HepG2 (cell line): ENCODE measurements around the gene IFT122. TPM values are rescaled to one million over a fixed set of nuclear protein-coding genes. Genes with fewer than 3 reads are reported as not detected.
A peak's percentile ranks its signal among the peaks of the same experiment; 100 is the strongest.

Source experiments
- ATAC-seq: fragments of 200-7000 bp; cut with Tn5 transposase; 3 replicates; pipeline ENCODE4 v1.9.1; 2020; ENCODE audit warnings: mild to moderate bottlenecking, moderate library complexity
- BruUV-seq: library from RNA; stranded (reverse); fragments of 400-500 nt; replicated peaks from 2 replicates; lab custom pipeline; 2021; lab: Mats Ljungman, UMichigan
- CTCF ChIA-PET: fragments of 300-600 bp; formaldehyde crosslinking; extraction: SDS; loops from one replicate; lab custom pipeline; 2021; ENCODE audit warnings: low total read pairs, inconsistent platforms, low intra/inter-chr PET ratio; lab: Yijun Ruan, JAX
- POLR2A ChIA-PET: fragments of 350-600 bp; sonication (Branson Sonifier 250); formaldehyde crosslinking; loops from one replicate; lab custom pipeline; 2020; ENCODE audit warnings: antibody characterized with exemption, inconsistent platforms; lab: Yijun Ruan, JAX
- DNase-seq: peaks from one replicate; pipeline ENCODE4 v3.0.0-alpha.2; 2015; ENCODE audit warnings: low spot score
- FAIRE-seq: peaks from 3 replicates; lab custom pipeline; 2011; peaks lifted over from hg19 to GRCh38; lab: Jason Lieb, UNC
- H2AFZ ChIP-seq: one replicate; pipeline ENCODE4 v1.6.1; 2011; ENCODE audit warnings: low read length, inconsistent platforms
- H3K27ac ChIP-seq: fragments of 300-600 bp; 3 replicates; pipeline ENCODE4 v1.8.0; 2011; ENCODE audit warnings: mixed run types, mild to moderate bottlenecking, mixed read lengths, low read length, inconsistent platforms; ENCODE audit not compliant: insufficient read depth; ENCODE audit errors: extremely low read length
- H3K27me3 ChIP-seq, 2 experiments: fragments of 200-600 bp in 1 of 2; 2 replicates in 1 of 2; 3 replicates in 1 of 2; pipeline versions ENCODE4 v1.6.0 to v1.8.0; 2011; ENCODE audit warnings: low read length in 2 of 2, mild to moderate bottlenecking in 2 of 2, moderate library complexity in 2 of 2, inconsistent platforms in 1 of 2; ENCODE audit not compliant: insufficient read depth in 2 of 2, control insufficient read depth in 1 of 2
- H3K36me3 ChIP-seq, 2 experiments: fragments of 200-600 bp in 1 of 2; replicated peaks in 1 of 2; 2 replicates in 1 of 2; 3 replicates in 1 of 2; pipeline versions ENCODE4 v1.5.1 to v1.8.0; 2011; ENCODE audit warnings: low read length in 2 of 2, inconsistent platforms in 1 of 2; ENCODE audit not compliant: insufficient read depth in 2 of 2, control insufficient read depth in 1 of 2
- H3K4me1 ChIP-seq: 2 replicates; pipeline ENCODE4 v1.5.1; 2012; ENCODE audit warnings: low read length, inconsistent platforms; ENCODE audit not compliant: insufficient read depth
- H3K4me2 ChIP-seq: 2 replicates; pipeline ENCODE4 v1.6.0; 2011; ENCODE audit warnings: low read depth, low read length, inconsistent platforms
- H3K4me3 ChIP-seq, 3 experiments: fragments of 200-600 bp in 1 of 3; sonication (generic), shearing (Covaris generic) in 1 of 3; replicated peaks in 1 of 3; 2 replicates each; pipeline ENCODE4 v1.5.1; 2011 to 2016; ENCODE audit warnings: low read length in 3 of 3, inconsistent platforms in 2 of 3, low read depth in 2 of 3, mild to moderate bottlenecking in 2 of 3, control low read depth in 1 of 3, mixed read lengths in 1 of 3; ENCODE audit not compliant: insufficient read depth in 1 of 3
- H3K79me2 ChIP-seq: one replicate; pipeline ENCODE4 v1.6.1; 2011; ENCODE audit warnings: low read length, inconsistent platforms; ENCODE audit not compliant: insufficient read depth
- H3K9ac ChIP-seq: 2 replicates; pipeline ENCODE4 v1.6.0; 2011; ENCODE audit warnings: mild to moderate bottlenecking, low read depth, low read length, inconsistent platforms; ENCODE audit not compliant: insufficient read depth
- H3K9me3 ChIP-seq: 2 replicates; pipeline ENCODE4 v1.5.1; 2012; ENCODE audit warnings: mild to moderate bottlenecking, low read length
- H4K20me1 ChIP-seq: 2 replicates; pipeline ENCODE4 v1.6.0; 2011; ENCODE audit warnings: inconsistent platforms, mild to moderate bottlenecking, low read length, moderate library complexity; ENCODE audit not compliant: insufficient read depth
- ATF1 ChIP-seq: IDR thresholded peaks from 2 replicates; pipeline ENCODE4 v1.6.1; 2016; ENCODE audit warnings: mild to moderate bottlenecking, control low read depth
- CC2D1A ChIP-seq: sonication (generic); formaldehyde crosslinking; IDR thresholded peaks from 2 replicates; pipeline ENCODE4 v1.8.1; 2023; ENCODE audit warnings: mild to moderate bottlenecking, missing genetic modification reagents
- NCOR1 ChIP-seq: fragments of 200-600 bp; sonication (generic); IDR thresholded peaks from 2 replicates; pipeline ENCODE4 v1.7.0; 2017; ENCODE audit warnings: antibody characterized with exemption, low read length, borderline replicate concordance
- PHB2 ChIP-seq: fragments of 450-650 bp; IDR thresholded peaks from 2 replicates; pipeline ENCODE4 v1.6.1; 2018; ENCODE audit not compliant: partially characterized antibody
- SRSF4 ChIP-seq: fragments of 200-400 bp; formaldehyde crosslinking; IDR thresholded peaks from one replicate; pipeline ENCODE4 v1.6.1; 2018; ENCODE audit warnings: mild to moderate bottlenecking, low read depth, low read length, moderate library complexity; ENCODE audit not compliant: poor library complexity, severe bottlenecking
- ZFX ChIP-seq: sonication (generic); formaldehyde crosslinking; IDR thresholded peaks from 2 replicates; pipeline ENCODE4 v1.4.0; 2020; ENCODE audit warnings: mild to moderate bottlenecking, low read depth, missing genetic modification reagents, moderate library complexity
- ZNF253 ChIP-seq: sonication (generic); formaldehyde crosslinking; IDR thresholded peaks from 2 replicates; pipeline ENCODE4 v1.8.0; 2022; ENCODE audit warnings: mild to moderate bottlenecking, missing genetic modification reagents, borderline replicate concordance
- WGBS: methylation state at CpG from one replicate; pipeline ENCODE4 v1.1.6; 2017; ENCODE audit warnings: low lambda C conversion rate; 5-methylcytosine and 5-hydroxymethylcytosine counted together
- in situ Hi-C: cut with HindIII; loops from 2 replicates; pipeline ENCODE4 v1.10.0; 2017; ENCODE audit warnings: low pct_unique_long_range_greater_than_20kb; ENCODE audit not compliant: extremely low pct_ligation_motif_present
- intact Hi-C: fragments of 100-400 bp; cut with micrococcal nuclease; formaldehyde crosslinking; loops from one replicate; pipeline ENCODE4 v1.10.0; 2022; ENCODE audit not compliant: unreplicated experiment
- polyA plus RNA-seq, 8 experiments: library from polyadenylated mRNA; depleted of rRNA in 3 of 8; stranded (reverse) in 7 of 8; unstranded in 1 of 8; fragments of >200 nt; fragmentation: Illumina TruSeq in 4 of 8; extraction: Trizol in 4 of 8; gene quantifications; 2 replicates each; pipeline versions ENCODE4 v1.2.1 to v1.2.3, GENCODE V29; 2011 to 2016; ENCODE audit warnings: low read depth in 4 of 8, missing spikeins in 1 of 8, mixed read lengths in 1 of 8; ENCODE audit not compliant: insufficient read depth in 1 of 8
- total RNA-seq, 5 experiments: library from RNA; depleted of rRNA; stranded (reverse); fragments of >200 nt; fragmentation: Illumina TruSeq; extraction: Trizol; gene quantifications; 2 replicates each; pipeline ENCODE4 v1.2.3, GENCODE V29; 2016; ENCODE audit warnings: low read depth in 1 of 5
- TF ChIP-seq, protein P1 (sequence below): sonication (generic); formaldehyde crosslinking; IDR thresholded peaks from 2 replicates; pipeline ENCODE4 v1.8.1; 2022; ENCODE audit warnings: low read depth, mild to moderate bottlenecking, missing genetic modification reagents
- TF ChIP-seq, protein P2 (sequence below), 2 experiments: sonication (generic) in 1 of 2; formaldehyde crosslinking in 1 of 2; IDR thresholded peaks; 2 replicates each; pipeline versions ENCODE4 v1.4.0 to v1.6.1; 2018 to 2020; ENCODE audit warnings: missing genetic modification reagents in 2 of 2, borderline replicate concordance in 1 of 2, low read depth in 1 of 2, mild to moderate bottlenecking in 1 of 2, missing biosample characterization in 1 of 2
- TF ChIP-seq, protein P3 (sequence below): sonication (generic); formaldehyde crosslinking; IDR thresholded peaks from 2 replicates; pipeline ENCODE4 v1.4.0; 2020; ENCODE audit warnings: mild to moderate bottlenecking, low read depth, missing genetic modification reagents
- TF ChIP-seq, protein P4 (sequence below): sonication (generic); formaldehyde crosslinking; IDR thresholded peaks from 2 replicates; pipeline ENCODE4 v1.4.0; 2020; ENCODE audit warnings: missing genetic modification reagents

The IFT122 gene
- total and polyA plus RNA-seq, 2 of the 13 experiments (the other 11 are each of a cell fraction or from before 2014, with no cell fraction given): 10.1 to 10.3 TPM

DNA sequence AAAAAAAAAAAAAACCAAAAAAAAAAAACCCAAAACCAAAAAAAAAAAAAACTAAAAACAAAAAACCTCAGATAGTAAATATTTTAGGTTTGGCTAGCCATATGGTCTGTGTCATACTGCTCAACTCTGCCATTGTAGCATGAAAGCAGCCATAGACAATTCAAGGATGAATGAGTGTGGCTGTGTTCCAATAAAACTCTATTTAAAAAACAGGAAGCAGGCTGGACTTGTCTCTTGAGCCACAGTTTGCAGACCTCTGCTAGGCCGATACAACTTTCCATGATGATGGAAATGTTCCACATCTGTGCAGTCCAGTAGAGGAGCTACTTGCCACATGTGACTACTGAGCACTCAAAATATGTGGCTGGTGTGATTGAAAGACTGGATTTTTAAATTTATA, 22.7 kb upstream of the IFT122 start (continued):
- TF ChIP-seq, protein P1, sequence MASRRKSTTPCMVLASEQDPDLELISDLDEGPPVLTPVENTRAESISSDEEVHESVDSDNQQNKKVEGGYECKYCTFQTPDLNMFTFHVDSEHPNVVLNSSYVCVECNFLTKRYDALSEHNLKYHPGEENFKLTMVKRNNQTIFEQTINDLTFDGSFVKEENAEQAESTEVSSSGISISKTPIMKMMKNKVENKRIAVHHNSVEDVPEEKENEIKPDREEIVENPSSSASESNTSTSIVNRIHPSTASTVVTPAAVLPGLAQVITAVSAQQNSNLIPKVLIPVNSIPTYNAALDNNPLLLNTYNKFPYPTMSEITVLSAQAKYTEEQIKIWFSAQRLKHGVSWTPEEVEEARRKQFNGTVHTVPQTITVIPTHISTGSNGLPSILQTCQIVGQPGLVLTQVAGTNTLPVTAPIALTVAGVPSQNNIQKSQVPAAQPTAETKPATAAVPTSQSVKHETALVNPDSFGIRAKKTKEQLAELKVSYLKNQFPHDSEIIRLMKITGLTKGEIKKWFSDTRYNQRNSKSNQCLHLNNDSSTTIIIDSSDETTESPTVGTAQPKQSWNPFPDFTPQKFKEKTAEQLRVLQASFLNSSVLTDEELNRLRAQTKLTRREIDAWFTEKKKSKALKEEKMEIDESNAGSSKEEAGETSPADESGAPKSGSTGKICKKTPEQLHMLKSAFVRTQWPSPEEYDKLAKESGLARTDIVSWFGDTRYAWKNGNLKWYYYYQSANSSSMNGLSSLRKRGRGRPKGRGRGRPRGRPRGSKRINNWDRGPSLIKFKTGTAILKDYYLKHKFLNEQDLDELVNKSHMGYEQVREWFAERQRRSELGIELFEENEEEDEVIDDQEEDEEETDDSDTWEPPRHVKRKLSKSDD (CRISPR knock-in tag): no peak
- TF ChIP-seq ZNF253 (no peak), CC2D1A (CRISPR knock-in tag) (no peak)
- TF ChIP-seq, all 625 proteins: peak for 0

DNA sequence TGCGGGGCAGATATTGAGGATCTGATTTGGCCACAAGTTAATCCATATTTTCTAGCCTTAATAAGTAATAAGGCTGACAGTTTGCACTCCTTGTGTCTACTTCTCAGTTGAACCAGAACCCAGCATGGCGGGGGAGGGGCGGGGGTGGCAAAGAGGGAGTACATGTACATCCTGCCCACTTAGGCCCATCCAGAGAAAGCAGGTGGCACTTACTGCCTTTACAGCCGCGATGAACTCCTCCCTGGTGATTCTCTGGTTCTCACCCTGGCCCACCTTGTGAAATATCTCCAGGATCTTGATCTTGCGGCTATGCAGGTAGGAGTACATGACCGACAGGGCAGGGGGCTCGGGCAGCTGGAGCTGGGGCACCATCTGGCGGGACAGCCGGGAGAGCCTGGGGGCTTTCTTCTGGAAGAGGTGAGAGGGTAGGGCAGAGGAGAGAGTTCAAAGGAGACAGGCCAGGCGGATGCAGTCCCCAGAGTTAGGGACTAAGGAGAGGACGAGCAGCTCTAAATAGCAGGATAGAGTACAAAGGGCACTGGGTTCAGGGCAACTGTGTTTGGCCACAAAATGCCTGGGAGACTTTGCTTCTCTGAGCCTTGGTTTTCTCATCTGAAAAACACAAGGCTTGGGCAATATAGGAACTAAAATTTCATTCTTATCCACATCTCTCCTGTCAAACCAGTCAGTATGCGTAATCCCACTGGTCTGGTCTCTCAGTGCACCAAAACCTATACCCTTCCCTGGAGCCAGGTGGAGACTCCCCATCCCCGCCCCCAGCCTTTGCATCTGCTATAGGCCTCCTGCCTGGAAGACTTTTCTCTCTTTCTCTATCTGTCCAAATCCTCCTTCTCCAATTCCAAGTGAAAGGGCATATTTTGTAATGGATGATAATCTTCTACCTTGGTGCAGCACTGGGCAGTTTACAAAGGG, 21.7 kb upstream of the IFT122 start:
- H3K27me3 ChIP-seq: no peaks in the 10 kb centered on the region
- TF ChIP-seq, protein P2, sequence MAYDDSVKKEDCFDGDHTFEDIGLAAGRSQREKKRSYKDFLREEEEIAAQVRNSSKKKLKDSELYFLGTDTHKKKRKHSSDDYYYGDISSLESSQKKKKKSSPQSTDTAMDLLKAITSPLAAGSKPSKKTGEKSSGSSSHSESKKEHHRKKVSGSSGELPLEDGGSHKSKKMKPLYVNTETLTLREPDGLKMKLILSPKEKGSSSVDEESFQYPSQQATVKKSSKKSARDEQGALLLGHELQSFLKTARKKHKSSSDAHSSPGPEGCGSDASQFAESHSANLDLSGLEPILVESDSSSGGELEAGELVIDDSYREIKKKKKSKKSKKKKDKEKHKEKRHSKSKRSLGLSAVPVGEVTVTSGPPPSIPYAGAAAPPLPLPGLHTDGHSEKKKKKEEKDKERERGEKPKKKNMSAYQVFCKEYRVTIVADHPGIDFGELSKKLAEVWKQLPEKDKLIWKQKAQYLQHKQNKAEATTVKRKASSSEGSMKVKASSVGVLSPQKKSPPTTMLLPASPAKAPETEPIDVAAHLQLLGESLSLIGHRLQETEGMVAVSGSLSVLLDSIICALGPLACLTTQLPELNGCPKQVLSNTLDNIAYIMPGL (CRISPR knock-in tag; IDR thresholded peaks at IDR 0.05; ENCODE audit: borderline replicate concordance in 1 of 2, low read depth in 1 of 2): 0 out of 4 replicates have a peak, but pooled peaks of 1 of the 2 experiments have one; percentile 23
- TF ChIP-seq SRSF4 (no peak), ZFX (CRISPR knock-in tag) (peak; percentile 28; the same call in 1 of the 2 replicates), NCOR1 (no peak; the same call in 1 of the 2 replicates), ATF1 (CRISPR knock-in tag) (no peak), PHB2 (no peak)
- TF ChIP-seq, protein P3, sequence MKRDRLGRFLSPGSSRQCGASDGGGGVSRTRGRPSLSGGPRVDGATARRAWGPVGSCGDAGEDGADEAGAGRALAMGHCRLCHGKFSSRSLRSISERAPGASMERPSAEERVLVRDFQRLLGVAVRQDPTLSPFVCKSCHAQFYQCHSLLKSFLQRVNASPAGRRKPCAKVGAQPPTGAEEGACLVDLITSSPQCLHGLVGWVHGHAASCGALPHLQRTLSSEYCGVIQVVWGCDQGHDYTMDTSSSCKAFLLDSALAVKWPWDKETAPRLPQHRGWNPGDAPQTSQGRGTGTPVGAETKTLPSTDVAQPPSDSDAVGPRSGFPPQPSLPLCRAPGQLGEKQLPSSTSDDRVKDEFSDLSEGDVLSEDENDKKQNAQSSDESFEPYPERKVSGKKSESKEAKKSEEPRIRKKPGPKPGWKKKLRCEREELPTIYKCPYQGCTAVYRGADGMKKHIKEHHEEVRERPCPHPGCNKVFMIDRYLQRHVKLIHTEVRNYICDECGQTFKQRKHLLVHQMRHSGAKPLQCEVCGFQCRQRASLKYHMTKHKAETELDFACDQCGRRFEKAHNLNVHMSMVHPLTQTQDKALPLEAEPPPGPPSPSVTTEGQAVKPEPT (CRISPR knock-in tag): no peak
- TF ChIP-seq, protein P4, sequence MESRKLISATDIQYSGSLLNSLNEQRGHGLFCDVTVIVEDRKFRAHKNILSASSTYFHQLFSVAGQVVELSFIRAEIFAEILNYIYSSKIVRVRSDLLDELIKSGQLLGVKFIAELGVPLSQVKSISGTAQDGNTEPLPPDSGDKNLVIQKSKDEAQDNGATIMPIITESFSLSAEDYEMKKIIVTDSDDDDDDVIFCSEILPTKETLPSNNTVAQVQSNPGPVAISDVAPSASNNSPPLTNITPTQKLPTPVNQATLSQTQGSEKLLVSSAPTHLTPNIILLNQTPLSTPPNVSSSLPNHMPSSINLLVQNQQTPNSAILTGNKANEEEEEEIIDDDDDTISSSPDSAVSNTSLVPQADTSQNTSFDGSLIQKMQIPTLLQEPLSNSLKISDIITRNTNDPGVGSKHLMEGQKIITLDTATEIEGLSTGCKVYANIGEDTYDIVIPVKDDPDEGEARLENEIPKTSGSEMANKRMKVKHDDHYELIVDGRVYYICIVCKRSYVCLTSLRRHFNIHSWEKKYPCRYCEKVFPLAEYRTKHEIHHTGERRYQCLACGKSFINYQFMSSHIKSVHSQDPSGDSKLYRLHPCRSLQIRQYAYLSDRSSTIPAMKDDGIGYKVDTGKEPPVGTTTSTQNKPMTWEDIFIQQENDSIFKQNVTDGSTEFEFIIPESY: peak; percentile 25; the same call in 1 of the 2 replicates

More for the DNA sequence above, 21.7 kb upstream of the IFT122 start:
- Histone ChIP-seq H3K27ac (peak overlapping the region; percentile 59), H3K4me3 (peak overlapping the region; percentile 35 to 61 (median 37); a peak in 5 of 6 replicates), H3K4me1 (peaks cover 81% of the 10 kb centered on the region), H2AFZ (no peak overlapping the region), H3K4me2 (peak overlapping the region; percentile 76), H3K9ac (peak overlapping the region; percentile 35; the same call in 1 of the 2 replicates), H4K20me1 (no peaks in the 10 kb centered on the region), H3K36me3 (no peaks in the 10 kb centered on the region), H3K9me3 (no peaks in the 10 kb centered on the region), H3K79me2 (no peaks in the 10 kb centered on the region)
- peak; percentile 76 for ATAC-seq
- POLR2A ChIA-PET: interaction anchor here (0.8 to 1.3 kb wide), 3 partner anchors 11 to 102 kb away, joined by 3 to 6 read pairs (median 3); partner anchors contain the start of genes EFCAB12, IFT122 and MBD4
- peak; percentile 64 for DNase-seq
- BruUV-seq: no TSS peak
- CTCF ChIA-PET: no interaction called here
- in situ Hi-C loops: no loop called here
- intact Hi-C loops: loop anchor here (5.0 kb wide), 1 partner anchor 461 kb away; no protein-coding TSS in a partner anchor
- WGBS: 20% methylated on average over 12 of the region's 14 CpGs
- FAIRE-seq: peak; percentile 89
